ENCODE results near the gene PARP9.
A peak's percentile ranks its signal among the peaks of the same experiment; 100 is the strongest.

Gene PARP9

GRCh38 chr3:122555275-122556071 is 8.6 kb downstream of the PARP9 start:
- Mint-ChIP-seq H3K4me1 (peaks cover 35% of the 10 kb centered on the region), H3K4me3 (no peak overlapping the region), H3K27ac (no peak overlapping the region)

GRCh38 chr3:122553171-122553570 is 10.9 kb downstream of the PARP9 start:
- Mint-ChIP-seq H3K27ac (no peak overlapping the region), H3K4me1 (peaks cover 24% of the 10 kb centered on the region), H3K9me3 (no peaks in the 10 kb centered on the region), H3K4me3 (no peak overlapping the region), H3K27me3 (no peaks in the 10 kb centered on the region), H3K36me3 (peaks cover 17% of the 10 kb centered on the region)

More at GRCh38 chr3:122555275-122556071, 8.6 kb downstream of the PARP9 start:
- H3K9me3 Mint-ChIP-seq: no peaks in the 10 kb centered on the region
- peaks cover 16% of the 10 kb centered on the region for H3K36me3 Mint-ChIP-seq
- H3K27me3 Mint-ChIP-seq: no peaks in the 10 kb centered on the region

GRCh38 chr3:122548619-122549018 is 15.5 kb downstream of the PARP9 start:
- no peak overlapping the region for H3K27ac Mint-ChIP-seq
- no peaks in the 10 kb centered on the region for H3K27me3 Mint-ChIP-seq
- no peaks in the 10 kb centered on the region for H3K9me3 Mint-ChIP-seq
- H3K36me3 Mint-ChIP-seq: peaks cover 27% of the 10 kb centered on the region
- peaks cover 11% of the 10 kb centered on the region for H3K4me1 Mint-ChIP-seq
- H3K4me3 Mint-ChIP-seq: no peak overlapping the region

GRCh38 chr3:122548076-122548475 is 16.0 kb downstream of the PARP9 start:
- H3K4me1 Mint-ChIP-seq: peaks cover 6% of the 10 kb centered on the region
- H3K27ac Mint-ChIP-seq: no peak overlapping the region
- no peaks in the 10 kb centered on the region for H3K9me3 Mint-ChIP-seq
- H3K36me3 Mint-ChIP-seq: peaks cover 25% of the 10 kb centered on the region
- H3K27me3 Mint-ChIP-seq: no peaks in the 10 kb centered on the region
- H3K4me3 Mint-ChIP-seq: no peak overlapping the region

GRCh38 chr3:122546151-122546550 is 17.9 kb downstream of the PARP9 start:
- no peaks in the 10 kb centered on the region for H3K9me3 Mint-ChIP-seq
- no peak overlapping the region for H3K4me3 Mint-ChIP-seq
- H3K27me3 Mint-ChIP-seq: no peaks in the 10 kb centered on the region
- no peak overlapping the region for H3K27ac Mint-ChIP-seq
- peaks cover 3% of the 10 kb centered on the region for H3K4me1 Mint-ChIP-seq
- H3K36me3 Mint-ChIP-seq: peaks cover 22% of the 10 kb centered on the region

GRCh38 chr3:122538956-122539490 is 25.1 kb downstream of the PARP9 start:
- Mint-ChIP-seq H3K27ac (peak overlapping the region; percentile 89), H3K9me3 (no peaks in the 10 kb centered on the region), H3K27me3 (no peaks in the 10 kb centered on the region), H3K4me3 (no peak overlapping the region), H3K36me3 (peaks cover 28% of the 10 kb centered on the region), H3K4me1 (peaks cover 30% of the 10 kb centered on the region)

GRCh38 chr3:122536632-122537001 is 27.5 kb downstream of the PARP9 start:
- Mint-ChIP-seq H3K9me3 (no peaks in the 10 kb centered on the region), H3K4me3 (no peak overlapping the region), H3K36me3 (peaks cover 36% of the 10 kb centered on the region), H3K4me1 (peaks cover 52% of the 10 kb centered on the region), H3K27ac (peak overlapping the region; percentile 80), H3K27me3 (no peaks in the 10 kb centered on the region)

- Mint-ChIP-seq H3K4me1 (peaks cover 52% of the 10 kb centered on the region), H3K27ac (peak overlapping the region; percentile 0), H3K27me3 (no peaks in the 10 kb centered on the region)
These were observed 28.0 kb downstream of the PARP9 start for GRCh38 chr3:122535964-122536631.

GRCh38 chr3:122533931-122534334 is 30.2 kb downstream of the PARP9 start:
- Mint-ChIP-seq H3K27me3 (no peaks in the 10 kb centered on the region), H3K4me1 (peaks cover 43% of the 10 kb centered on the region), H3K27ac (peak overlapping the region; percentile 59), H3K9me3 (no peaks in the 10 kb centered on the region), H3K36me3 (peaks cover 33% of the 10 kb centered on the region), H3K4me3 (no peak overlapping the region)

More at GRCh38 chr3:122535964-122536631, 28.0 kb downstream of the PARP9 start:
- Mint-ChIP-seq H3K4me3 (no peak overlapping the region), H3K36me3 (peaks cover 36% of the 10 kb centered on the region), H3K9me3 (no peaks in the 10 kb centered on the region)

- Mint-ChIP-seq H3K9me3 (no peaks in the 10 kb centered on the region), H3K4me3 (peak overlapping the region; percentile 21), H3K4me1 (peaks cover 40% of the 10 kb centered on the region), H3K27ac (peak overlapping the region; percentile 84), H3K27me3 (no peaks in the 10 kb centered on the region), H3K36me3 (peaks cover 31% of the 10 kb centered on the region)
These were observed 30.6 kb downstream of the PARP9 start for GRCh38 chr3:122533480-122533879.

GRCh38 chr3:122530164-122530563 is 33.9 kb downstream of the PARP9 start:
- no peaks in the 10 kb centered on the region for H3K9me3 Mint-ChIP-seq
- H3K4me3 Mint-ChIP-seq: no peak overlapping the region
- peaks cover 32% of the 10 kb centered on the region for H3K4me1 Mint-ChIP-seq
- peaks cover 23% of the 10 kb centered on the region for H3K36me3 Mint-ChIP-seq
- peak overlapping the region; percentile 69 for H3K27ac Mint-ChIP-seq
- no peaks in the 10 kb centered on the region for H3K27me3 Mint-ChIP-seq

GRCh38 chr3:122523317-122523716 is 40.8 kb downstream of the PARP9 start:
- H3K4me3 Mint-ChIP-seq: no peak overlapping the region
- H3K4me1 Mint-ChIP-seq: no peaks in the 10 kb centered on the region
- H3K27ac Mint-ChIP-seq: no peak overlapping the region
- H3K9me3 Mint-ChIP-seq: no peaks in the 10 kb centered on the region
- no peaks in the 10 kb centered on the region for H3K27me3 Mint-ChIP-seq
- peaks cover 2% of the 10 kb centered on the region for H3K36me3 Mint-ChIP-seq

- peak overlapping the region; percentile 27 for H3K27ac Mint-ChIP-seq
- no peaks in the 10 kb centered on the region for H3K4me1 Mint-ChIP-seq
- H3K27me3 Mint-ChIP-seq: no peaks in the 10 kb centered on the region
- H3K9me3 Mint-ChIP-seq: no peaks in the 10 kb centered on the region
- no peak overlapping the region for H3K4me3 Mint-ChIP-seq
- H3K36me3 Mint-ChIP-seq: no peaks in the 10 kb centered on the region
These were observed 43.2 kb downstream of the PARP9 start for GRCh38 chr3:122520861-122521260.

GRCh38 chr3:122519693-122520092 is 44.4 kb downstream of the PARP9 start:
- Mint-ChIP-seq H3K4me3 (no peak overlapping the region), H3K9me3 (no peaks in the 10 kb centered on the region), H3K36me3 (no peaks in the 10 kb centered on the region), H3K27ac (no peak overlapping the region), H3K27me3 (no peaks in the 10 kb centered on the region), H3K4me1 (peaks cover 5% of the 10 kb centered on the region)

GRCh38 chr3:122516846-122517360 is 47.2 kb downstream of the PARP9 start:
- Mint-ChIP-seq H3K9me3 (no peaks in the 10 kb centered on the region), H3K4me1 (peaks cover 24% of the 10 kb centered on the region), H3K27ac (no peak overlapping the region), H3K36me3 (no peaks in the 10 kb centered on the region), H3K4me3 (no peak overlapping the region), H3K27me3 (no peaks in the 10 kb centered on the region)

GRCh38 chr3:122515870-122516269 is 48.2 kb downstream of the PARP9 start:
- H3K27ac Mint-ChIP-seq: no peak overlapping the region
- H3K9me3 Mint-ChIP-seq: no peaks in the 10 kb centered on the region
- peaks cover 34% of the 10 kb centered on the region for H3K4me1 Mint-ChIP-seq
- no peaks in the 10 kb centered on the region for H3K27me3 Mint-ChIP-seq
- no peaks in the 10 kb centered on the region for H3K36me3 Mint-ChIP-seq
- no peak overlapping the region for H3K4me3 Mint-ChIP-seq

Data from activated naive CD4-positive, alpha-beta T cell treated with anti-CD3 and anti-CD28 coated beads, Interleukin-2, amount 50 U/mL, for 24 hours (primary cell).